Upper lobe of left lung (tissue), 6 donors: Measurements from ENCODE around the gene OTOGL. TPM values are rescaled to one million over a fixed set of nuclear protein-coding genes. Genes with fewer than 3 reads are reported as not detected.
"Not testable (repeated sequence)": the region's sequence is repeated elsewhere in the genome, so short reads cannot be mapped to it uniquely, and the experiment has no call there.

Source experiments
- ATAC-seq, 2 donors: fragments of 200-7000 bp; cut with Tn5 transposase; one replicate each; pipeline ENCODE4 v1.9.1; 2022; ENCODE audit warnings: mild to moderate bottlenecking in 2 of 2, moderate library complexity in 2 of 2; ENCODE audit not compliant: low FRiP score in 2 of 2
- DNase-seq, 2 donors: peaks; one replicate each; pipeline ENCODE4 v3.0.0-alpha.2; 2019 to 2020
- H3K27ac ChIP-seq, 4 donors: fragments of 200-600 bp; sonication (generic); one replicate each; pipeline ENCODE4 v1.5.1; 2016 to 2019
- H3K27me3 ChIP-seq, 4 donors: fragments of 200-600 bp; sonication (generic); one replicate each; pipeline ENCODE4 v1.5.1; 2017 to 2019
- H3K36me3 ChIP-seq, 4 donors: fragments of 200-600 bp; sonication (generic); one replicate each; pipeline ENCODE4 v1.5.1; 2016 to 2019
- H3K4me1 ChIP-seq, 4 donors: fragments of 200-600 bp; sonication (generic); one replicate each; pipeline ENCODE4 v1.5.1; 2018 to 2019
- H3K4me3 ChIP-seq, 4 donors: fragments of 200-600 bp; sonication (generic); one replicate each; pipeline ENCODE4 v1.5.1; 2017 to 2019; ENCODE audit warnings: mild to moderate bottlenecking in 2 of 4, moderate library complexity in 1 of 4
- H3K9me3 ChIP-seq, 4 donors: fragments of 200-600 bp; sonication (generic); one replicate each; pipeline ENCODE4 v1.5.1; 2018 to 2019
- EP300 ChIP-seq, 4 donors: sonication (generic); formaldehyde crosslinking; IDR thresholded peaks; one replicate each; pipeline ENCODE4 v1.5.1; 2017; ENCODE audit warnings: antibody characterized with exemption in 4 of 4, control low read depth in 2 of 4
- POLR2A ChIP-seq, 4 donors: fragments of 450-650 bp; IDR thresholded peaks; one replicate each; pipeline ENCODE4 v1.5.1; 2016 to 2017; ENCODE audit warnings: antibody characterized with exemption in 4 of 4, mild to moderate bottlenecking in 2 of 4
- POLR2AphosphoS5 ChIP-seq, 2 donors: sonication (generic); formaldehyde crosslinking; IDR thresholded peaks; one replicate each; pipeline ENCODE4 v1.5.1; 2017; ENCODE audit warnings: antibody characterized with exemption in 2 of 2
- WGBS, 2 donors: methylation state at CpG; one replicate each; pipeline ENCODE4 v1.1.5; 2017 to 2018; 5-methylcytosine and 5-hydroxymethylcytosine counted together
- total RNA-seq, 6 donors: library from RNA; depleted of rRNA in 4 of 6; stranded (reverse); fragments of >200 nt in 4 of 6; gene quantifications; one replicate each; pipeline versions ENCODE4 v1.1.0 to v1.2.1, GENCODE V29; 2016 to 2021
- TF ChIP-seq, protein P1 (sequence below), 6 experiments: fragments of 450-650 bp in 4 of 6; fragments of 200-600 bp in 2 of 6; sonication (generic) in 2 of 6; IDR thresholded peaks; one replicate each; pipeline ENCODE4 v1.5.1; 2016 to 2019; ENCODE audit warnings: antibody characterized with exemption in 6 of 6
- donor health status: DM: no; HTN: no; CAD: no; lungs with moderate emphysema.
- donor health status: DM: no; HTN: yes; CAD: no; lungs with severe emphysema.

Gene OTOGL
- total RNA-seq, 6 donors from 2014 or later, result 0.10 to 3.1 (median 0.21) TPM

DNA sequence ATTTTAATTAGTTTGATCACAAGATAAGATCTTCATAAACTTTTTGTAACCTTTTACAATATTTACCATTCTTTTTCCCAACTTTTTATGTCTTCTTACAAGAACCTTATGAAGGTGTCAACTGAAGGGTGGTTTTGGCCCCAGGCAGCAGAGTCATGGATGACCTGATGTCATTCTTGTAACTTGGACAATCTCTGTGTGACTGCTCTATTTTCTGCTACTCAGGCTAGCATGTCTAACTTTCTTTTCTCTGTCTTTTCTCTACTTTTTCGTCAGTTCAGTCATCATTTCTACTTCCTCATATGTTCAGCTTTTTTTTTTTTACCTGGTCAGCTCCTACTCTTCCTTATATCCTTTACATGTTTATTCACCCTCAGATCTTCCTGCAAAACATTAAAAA, 194.0 kb downstream of the OTOGL start:
- Histone ChIP-seq H3K27ac (no peak overlapping the region), H3K4me3 (no peak overlapping the region), H3K9me3 (no peaks in the 10 kb centered on the region), H3K4me1 (no peaks in the 10 kb centered on the region), H3K36me3 (no peaks in the 10 kb centered on the region), H3K27me3 (no peaks in the 10 kb centered on the region)
- DNase-seq (no peak), ATAC-seq (no peak)
- TF ChIP-seq POLR2AphosphoS5 (IDR thresholded peaks at IDR 0.05) (no peak), POLR2A (IDR thresholded peaks at IDR 0.05) (no peak), EP300 (IDR thresholded peaks at IDR 0.05) (no peak)
- TF ChIP-seq, protein P1, sequence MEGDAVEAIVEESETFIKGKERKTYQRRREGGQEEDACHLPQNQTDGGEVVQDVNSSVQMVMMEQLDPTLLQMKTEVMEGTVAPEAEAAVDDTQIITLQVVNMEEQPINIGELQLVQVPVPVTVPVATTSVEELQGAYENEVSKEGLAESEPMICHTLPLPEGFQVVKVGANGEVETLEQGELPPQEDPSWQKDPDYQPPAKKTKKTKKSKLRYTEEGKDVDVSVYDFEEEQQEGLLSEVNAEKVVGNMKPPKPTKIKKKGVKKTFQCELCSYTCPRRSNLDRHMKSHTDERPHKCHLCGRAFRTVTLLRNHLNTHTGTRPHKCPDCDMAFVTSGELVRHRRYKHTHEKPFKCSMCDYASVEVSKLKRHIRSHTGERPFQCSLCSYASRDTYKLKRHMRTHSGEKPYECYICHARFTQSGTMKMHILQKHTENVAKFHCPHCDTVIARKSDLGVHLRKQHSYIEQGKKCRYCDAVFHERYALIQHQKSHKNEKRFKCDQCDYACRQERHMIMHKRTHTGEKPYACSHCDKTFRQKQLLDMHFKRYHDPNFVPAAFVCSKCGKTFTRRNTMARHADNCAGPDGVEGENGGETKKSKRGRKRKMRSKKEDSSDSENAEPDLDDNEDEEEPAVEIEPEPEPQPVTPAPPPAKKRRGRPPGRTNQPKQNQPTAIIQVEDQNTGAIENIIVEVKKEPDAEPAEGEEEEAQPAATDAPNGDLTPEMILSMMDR (IDR thresholded peaks at IDR 0.05), result no peak
- whole genome bisulfite sequencing, 2 donors, result 65 to 87% methylated on average over 1 of the region's 1 CpG

DNA sequence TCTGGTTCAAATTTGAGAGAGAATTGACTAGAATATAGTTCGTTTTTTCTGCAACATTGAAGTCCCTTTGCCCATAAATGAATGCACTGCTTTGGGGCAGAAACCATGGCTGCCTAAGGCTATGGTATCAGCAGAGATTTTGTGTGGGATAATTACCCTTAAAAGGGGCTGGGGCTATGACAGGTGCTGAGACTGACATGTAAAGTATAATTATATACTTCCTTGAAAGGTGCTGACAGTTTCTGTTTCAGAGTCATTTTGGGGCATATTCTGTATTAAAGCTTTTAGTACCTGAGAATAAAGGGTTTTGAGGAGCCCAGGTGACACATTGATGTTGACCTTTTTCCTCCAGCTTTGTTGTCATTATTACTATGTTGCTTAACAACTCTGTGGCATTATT, 194.4 kb downstream of the OTOGL start:
- Histone ChIP-seq H3K4me1 (no peaks in the 10 kb centered on the region), H3K36me3 (no peaks in the 10 kb centered on the region), H3K27ac (no peak overlapping the region), H3K4me3 (no peak overlapping the region), H3K27me3 (no peaks in the 10 kb centered on the region), H3K9me3 (no peaks in the 10 kb centered on the region)
- ATAC-seq, result no peak
- no peak for TF ChIP-seq POLR2AphosphoS5 (IDR thresholded peaks at IDR 0.05)
- WGBS, 2 donors, result 65 to 67% methylated on average over 1 of the region's 1 CpG
- DNase-seq, result no peak

DNA sequence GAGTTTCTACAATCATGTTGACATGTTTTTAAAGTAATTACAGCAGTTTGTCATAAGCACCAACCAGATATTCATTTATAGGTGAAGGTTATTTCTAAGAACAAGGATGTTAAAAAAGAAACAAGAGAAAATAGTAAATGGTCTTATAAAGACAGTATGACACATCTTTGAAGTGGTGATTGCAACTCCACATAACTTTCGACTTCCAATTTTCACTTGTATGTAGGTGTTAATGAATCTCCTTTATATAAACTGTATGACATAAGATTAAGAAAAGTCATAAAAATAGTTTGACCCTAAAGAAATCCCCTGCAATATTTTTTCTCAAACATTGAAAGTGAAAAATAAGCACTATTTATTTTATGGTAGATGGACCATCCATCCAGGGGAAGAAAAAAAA, 199.9 kb downstream of the OTOGL start:
- Histone ChIP-seq H3K27me3 (no peaks in the 10 kb centered on the region), H3K4me1 (no peaks in the 10 kb centered on the region), H3K36me3 (no peaks in the 10 kb centered on the region), H3K4me3 (no peak overlapping the region), H3K27ac (no peak overlapping the region), H3K9me3 (no peaks in the 10 kb centered on the region)
- TF ChIP-seq, protein P1 (IDR thresholded peaks at IDR 0.05), result no peak
- WGBS, 2 donors, result 74 to 78% methylated on average over 1 of the region's 1 CpG
- DNase-seq (no peak), ATAC-seq (no peak)

DNA sequence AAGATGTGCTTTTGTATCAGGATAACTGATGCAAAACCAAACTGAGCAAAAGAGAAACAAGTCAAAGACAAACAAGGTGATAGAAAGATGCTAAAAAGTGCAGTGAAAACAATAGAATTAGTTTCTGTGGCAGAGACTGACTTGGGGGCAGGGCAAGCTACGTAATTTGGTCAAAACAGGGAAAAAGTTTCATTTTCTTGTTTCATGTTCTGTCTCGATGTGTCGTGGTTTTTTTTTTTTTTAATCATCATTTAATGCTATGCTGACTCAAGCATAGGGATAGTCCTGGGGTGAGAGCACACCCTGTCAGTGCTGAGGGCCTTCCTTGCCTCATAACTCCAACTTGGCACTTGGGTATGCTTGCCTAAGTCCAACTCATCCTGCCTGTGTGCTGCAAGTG, 200.6 kb downstream of the OTOGL start:
- no peak for TF ChIP-seq POLR2AphosphoS5 (IDR thresholded peaks at IDR 0.05)
- no peak for TF ChIP-seq POLR2A (IDR thresholded peaks at IDR 0.05)
- TF ChIP-seq EP300 (IDR thresholded peaks at IDR 0.05), result no peak
- TF ChIP-seq, protein P1 (IDR thresholded peaks at IDR 0.05), result no peak
- H3K27ac ChIP-seq, result no peak overlapping the region
- no peaks in the 10 kb centered on the region for H3K4me1 ChIP-seq
- H3K9me3 ChIP-seq, result no peaks in the 10 kb centered on the region
- ATAC-seq (no peak), DNase-seq (no peak)
- no peak overlapping the region for H3K4me3 ChIP-seq
- no peaks in the 10 kb centered on the region for H3K27me3 ChIP-seq
- H3K36me3 ChIP-seq, result no peaks in the 10 kb centered on the region
- WGBS, 2 donors, result 83 to 90% methylated on average over 3 of the region's 3 CpGs

DNA sequence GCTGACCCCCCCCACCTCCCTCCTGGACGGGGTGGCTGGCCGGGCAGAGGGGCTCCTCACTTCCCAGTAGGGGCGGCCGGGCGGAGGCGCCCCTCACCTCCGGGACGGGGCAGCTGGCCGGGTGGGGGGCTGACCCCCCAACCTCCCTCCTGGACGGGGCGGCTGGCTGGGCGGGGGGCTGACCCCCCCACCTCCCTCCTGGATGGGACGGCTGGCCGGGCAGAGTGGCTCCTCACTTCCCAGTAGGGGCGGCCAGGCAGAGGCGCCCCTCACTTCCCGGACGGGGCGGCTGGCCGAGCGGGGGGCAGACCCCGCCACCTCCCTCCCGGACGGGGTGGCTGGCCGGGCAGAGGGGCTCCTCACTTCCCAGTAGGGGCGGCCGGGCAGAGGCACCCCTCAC, 208.1 kb downstream of the OTOGL start:
- H3K27me3 ChIP-seq, ATAC-seq, H3K4me1 ChIP-seq, H3K9me3 ChIP-seq, H3K4me3 ChIP-seq, H3K27ac ChIP-seq, H3K36me3 ChIP-seq: not testable (repeated sequence)
- no CpG with 5 or more reads among the region's 27 CpGs for WGBS, 2 donors
- peak in 1 of 2 donors; percentile 52 for DNase-seq

DNA sequence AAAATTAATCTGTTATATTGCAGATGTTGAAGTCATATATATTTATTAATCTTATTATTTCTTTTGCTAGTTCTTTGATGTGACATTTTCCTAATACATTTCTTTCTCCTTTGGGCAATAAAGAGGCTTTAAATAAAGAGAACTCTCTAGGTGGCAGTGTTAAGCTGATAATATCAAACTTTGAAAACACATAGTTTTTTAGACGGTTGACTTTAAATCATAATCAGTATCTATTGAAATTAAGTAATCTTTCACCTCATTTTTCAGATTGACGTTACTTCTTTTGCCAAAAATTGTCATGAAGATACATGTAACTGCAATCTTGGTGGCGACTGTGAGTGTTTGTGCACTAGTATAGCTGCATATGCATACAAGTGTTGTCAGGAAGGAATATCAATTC, 213.9 kb downstream of the OTOGL start:
- DNase-seq (no peak), ATAC-seq (no peak)
- WGBS, 2 donors, result 35 to 54% methylated on average over 3 of the region's 3 CpGs
- TF ChIP-seq EP300 (IDR thresholded peaks at IDR 0.05) (no peak), POLR2A (IDR thresholded peaks at IDR 0.05) (no peak), POLR2AphosphoS5 (IDR thresholded peaks at IDR 0.05) (no peak)
- TF ChIP-seq, protein P1 (IDR thresholded peaks at IDR 0.05), result no peak
- H3K4me3 ChIP-seq, result no peak overlapping the region
- no peaks in the 10 kb centered on the region for H3K27me3 ChIP-seq
- no peaks in the 10 kb centered on the region for H3K9me3 ChIP-seq
- no peak overlapping the region for H3K27ac ChIP-seq
- H3K36me3 ChIP-seq, result no peaks in the 10 kb centered on the region
- H3K4me1 ChIP-seq, result no peaks in the 10 kb centered on the region
